ENCODE data around the gene TEX22. TPM values are rescaled to one million over a fixed set of nuclear protein-coding genes. Genes with fewer than 3 reads are reported as not detected.

Gene TEX22
- total RNA-seq, 1 donor from 2014 or later, result 0.46 TPM

DNA sequence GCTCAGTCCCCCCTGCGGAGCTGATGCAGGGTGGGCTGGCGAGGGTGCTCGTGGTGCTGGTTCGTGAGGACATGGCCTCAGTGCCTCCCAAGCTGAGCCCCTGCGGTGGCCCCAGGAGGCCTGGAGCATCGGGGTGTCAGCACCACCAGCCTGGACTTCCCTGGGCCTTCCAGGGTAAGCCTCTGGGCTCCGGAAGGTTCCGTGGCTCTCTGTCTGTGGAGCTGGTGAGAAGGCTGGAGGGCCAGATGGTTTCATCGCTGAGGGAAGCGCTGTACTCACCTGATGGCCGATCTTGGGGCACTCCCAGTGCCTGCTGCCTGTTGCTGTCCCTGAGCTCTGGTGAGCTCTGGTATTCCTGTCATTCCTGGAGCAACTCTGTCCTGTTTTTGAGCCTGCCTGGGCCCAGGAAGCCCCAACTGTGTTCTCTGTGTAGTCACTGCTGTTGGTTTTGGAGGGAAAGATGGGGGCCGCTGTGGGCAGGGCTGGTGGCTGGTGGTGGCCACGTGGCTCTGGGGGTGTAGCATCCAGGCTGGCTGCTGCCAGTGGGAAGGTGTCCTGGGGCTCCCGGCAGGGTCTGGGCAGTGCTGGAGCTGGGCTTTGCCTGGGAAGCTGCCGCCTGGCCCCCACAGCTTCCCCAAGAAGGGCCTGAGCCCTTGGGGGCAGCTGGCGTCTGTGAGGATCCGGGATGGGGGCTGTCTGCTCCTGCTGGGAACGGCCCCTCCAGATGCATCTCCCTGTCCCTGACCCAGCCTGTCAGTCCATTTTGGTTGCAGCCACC lies 39.6 kb downstream of the TEX22 start:
- Histone ChIP-seq H3K36me3 (ENCODE audit: control insufficient read depth, insufficient read depth, low read length) (no peaks in the 10 kb centered on the region), H3K4me3 (ENCODE audit: low read depth, low read length) (no peak overlapping the region), H3K27me3 (ENCODE audit: control insufficient read depth, insufficient read depth, low read length) (no peaks in the 10 kb centered on the region)
- no peak for DNase-seq (ENCODE audit: low read depth)
- TF ChIP-seq CTCF (IDR thresholded peaks at IDR 0.05; ENCODE audit: insufficient read depth, low read length, poor library complexity, severe bottlenecking), result no peak

DNA sequence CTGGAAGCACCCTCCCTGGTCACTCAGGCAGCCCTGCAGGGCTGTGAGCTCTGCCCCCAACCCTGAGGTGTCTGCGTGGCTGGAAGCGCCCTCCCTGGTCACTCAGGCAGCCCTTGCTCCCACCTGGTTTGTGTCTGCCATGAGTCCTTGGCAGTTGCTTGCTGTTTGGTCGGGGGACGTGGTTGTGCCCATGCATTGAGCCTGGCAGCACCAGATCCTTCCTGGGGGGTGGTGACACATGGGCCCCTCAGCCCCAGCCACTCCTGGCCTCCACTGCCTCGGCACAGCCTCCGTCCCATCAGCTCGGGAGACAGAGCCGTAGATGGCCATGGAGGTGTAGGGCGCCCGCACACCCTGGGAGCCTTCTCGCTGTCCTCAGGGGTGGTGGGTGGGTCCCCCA lies 40.8 kb downstream of the TEX22 start:
- Histone ChIP-seq H3K4me3 (ENCODE audit: low read depth, low read length) (no peak overlapping the region), H3K27me3 (ENCODE audit: control insufficient read depth, insufficient read depth, low read length) (no peaks in the 10 kb centered on the region), H3K36me3 (ENCODE audit: control insufficient read depth, insufficient read depth, low read length) (no peaks in the 10 kb centered on the region)
- TF ChIP-seq CTCF (IDR thresholded peaks at IDR 0.05; ENCODE audit: insufficient read depth, low read length, poor library complexity, severe bottlenecking), result no peak
- no peak for DNase-seq (ENCODE audit: low read depth)

- TF ChIP-seq CTCF (IDR thresholded peaks at IDR 0.05; ENCODE audit: insufficient read depth, low read length, poor library complexity, severe bottlenecking), result no peak
- Histone ChIP-seq H3K36me3 (ENCODE audit: control insufficient read depth, insufficient read depth, low read length) (no peaks in the 10 kb centered on the region), H3K4me3 (ENCODE audit: low read depth, low read length) (no peak overlapping the region), H3K27me3 (ENCODE audit: control insufficient read depth, insufficient read depth, low read length) (no peaks in the 10 kb centered on the region)
- no peak for DNase-seq (ENCODE audit: low read depth)
Observed at GRCh38 chr14:105439710-105440553, 41.6 kb downstream of the TEX22 start.

DNA sequence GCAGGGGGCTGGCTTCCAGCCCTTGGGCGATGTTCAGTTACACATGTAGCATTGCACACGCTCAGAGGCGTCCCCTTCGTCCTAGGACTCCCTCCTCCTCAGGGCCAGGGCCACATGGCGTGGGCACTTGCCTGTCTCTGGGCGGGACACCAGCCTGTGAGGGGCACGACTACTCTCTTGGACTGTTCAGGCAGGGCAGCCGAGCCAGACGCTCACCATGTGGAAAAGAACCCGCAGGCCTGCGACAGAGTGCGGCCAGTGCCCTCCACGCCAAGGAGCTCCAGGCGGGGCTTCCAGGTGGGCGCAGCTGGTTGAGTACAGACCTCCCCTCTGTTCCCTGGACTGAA lies 42.2 kb downstream of the TEX22 start:
- no peak for DNase-seq (ENCODE audit: low read depth)
- Histone ChIP-seq H3K36me3 (ENCODE audit: control insufficient read depth, insufficient read depth, low read length) (no peaks in the 10 kb centered on the region), H3K4me3 (ENCODE audit: low read depth, low read length) (no peak overlapping the region), H3K27me3 (ENCODE audit: control insufficient read depth, insufficient read depth, low read length) (no peaks in the 10 kb centered on the region)
- TF ChIP-seq CTCF (IDR thresholded peaks at IDR 0.05; ENCODE audit: insufficient read depth, low read length, poor library complexity, severe bottlenecking), result no peak

DNA sequence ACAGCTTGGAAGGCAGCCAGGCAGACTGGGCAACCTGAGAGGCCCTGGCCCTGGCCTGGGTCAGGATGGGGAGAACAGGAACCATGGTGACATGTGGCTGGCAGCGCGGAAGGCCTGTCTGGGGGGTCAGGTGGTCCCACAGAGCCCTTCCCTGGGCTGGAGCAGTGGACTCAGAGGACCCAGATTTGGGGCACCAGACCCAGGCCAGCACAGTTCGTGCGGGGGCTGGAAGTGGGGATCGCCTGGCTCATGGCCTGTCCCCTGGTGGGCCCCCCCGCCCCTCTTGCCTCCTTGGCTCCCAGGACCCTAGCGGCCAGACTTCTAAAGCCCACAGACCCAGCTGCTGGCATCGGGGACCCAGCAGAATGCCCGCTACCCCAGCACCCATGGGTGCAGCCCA lies 42.7 kb downstream of the TEX22 start:
- H3K27me3 ChIP-seq (ENCODE audit: control insufficient read depth, insufficient read depth, low read length), result no peaks in the 10 kb centered on the region
- H3K36me3 ChIP-seq (ENCODE audit: control insufficient read depth, insufficient read depth, low read length), result no peaks in the 10 kb centered on the region
- no peak overlapping the region for H3K4me3 ChIP-seq (ENCODE audit: low read depth, low read length)
- DNase-seq (ENCODE audit: low read depth), result no peak
- TF ChIP-seq CTCF (IDR thresholded peaks at IDR 0.05; ENCODE audit: insufficient read depth, low read length, poor library complexity, severe bottlenecking), result no peak

Data from kidney epithelial cell (primary cell).